ENCODE data around the gene ADARB2. TPM values are rescaled to one million over a fixed set of nuclear protein-coding genes. Genes with fewer than 3 reads are reported as not detected.
"Not testable (repeated sequence)": the region's sequence is repeated elsewhere in the genome, so short reads cannot be mapped to it uniquely, and the experiment has no call there.

The ADARB2 gene
- polyA plus RNA-seq, 1 of the 3 experiments (the other 2 are of a cell fraction) = not detected

GRCh38 chr10:1616701-1617100, 120.6 kb downstream of the ADARB2 start:
- H3K4me2 ChIP-seq; POLR2A ChIA-PET; H3F3A ChIP-seq (replicated peaks; ENCODE audit: insufficient read depth); CTCF ChIA-PET; H3K9me2 ChIP-seq; H3K9ac ChIP-seq; H3K36me3 ChIP-seq (replicated peaks in 1 of 2; ENCODE audit: control insufficient read depth in 1 of 2, insufficient read depth in 2 of 2, low read length in 1 of 2); H3K79me2 ChIP-seq (ENCODE audit: insufficient read depth); H2AFZ ChIP-seq (ENCODE audit: low read depth); H3K27ac ChIP-seq (ENCODE audit: low read depth in 2 of 2, low read length in 1 of 2); H4K20me1 ChIP-seq (ENCODE audit: insufficient read depth); H3K4me1 ChIP-seq (ENCODE audit: control insufficient read depth in 1 of 2, insufficient read depth in 2 of 2, low read depth in 1 of 2, low read length in 1 of 2); H3K4me3 ChIP-seq (ENCODE audit: low read depth in 2 of 2, low read length in 1 of 2); DNase-seq; H3K27me3 ChIP-seq (ENCODE audit: insufficient read depth): not testable (repeated sequence)
- H3K9me3 ChIP-seq = peaks cover 11% of the 10 kb centered on the region
- 0% methylated on average over 4 of the region's 9 CpGs for WGBS (ENCODE audit: low lambda C conversion rate)

GRCh38 chr10:1615186-1615954, 122.0 kb downstream of the ADARB2 start:
- Histone ChIP-seq H3F3A (replicated peaks; ENCODE audit: insufficient read depth) (no peaks in the 10 kb centered on the region), H3K4me3 (ENCODE audit: low read depth in 2 of 2, low read length in 1 of 2) (no peak overlapping the region), H3K36me3 (replicated peaks in 1 of 2; ENCODE audit: control insufficient read depth in 1 of 2, insufficient read depth in 2 of 2, low read length in 1 of 2) (no peaks in the 10 kb centered on the region), H3K27ac (ENCODE audit: low read depth in 2 of 2, low read length in 1 of 2) (no peak overlapping the region), H3K79me2 (ENCODE audit: insufficient read depth) (no peaks in the 10 kb centered on the region), H3K27me3 (ENCODE audit: insufficient read depth) (no peaks in the 10 kb centered on the region), H3K4me1 (ENCODE audit: control insufficient read depth in 1 of 2, insufficient read depth in 2 of 2, low read depth in 1 of 2, low read length in 1 of 2) (peaks cover 0 to 4% of the 10 kb centered on the region in 2 experiments; a peak in 2 of 4 replicates), H4K20me1 (ENCODE audit: insufficient read depth) (no peaks in the 10 kb centered on the region), H3K9me2 (no peaks in the 10 kb centered on the region), H3K9ac (no peak overlapping the region), H2AFZ (ENCODE audit: low read depth) (no peak overlapping the region), H3K4me2 (no peak overlapping the region), H3K9me3 (peaks cover 11% of the 10 kb centered on the region)
- DNase-seq = no peak
- no peak for TF ChIP-seq TCF12 (IDR thresholded peaks at IDR 0.05)
- no peak for TF ChIP-seq FOSL2 (IDR thresholded peaks at IDR 0.05; ENCODE audit: borderline replicate concordance, low read depth)
- TF ChIP-seq RCOR1 (IDR thresholded peaks at IDR 0.05; ENCODE audit: low read length) = no peak
- no peak for TF ChIP-seq MXI1 (IDR thresholded peaks at IDR 0.05; ENCODE audit: low read depth, low read length)
- TF ChIP-seq NFIC (IDR thresholded peaks at IDR 0.05; ENCODE audit: borderline replicate concordance) = no peak
- TF ChIP-seq FOXJ3 (CRISPR knock-in tag; IDR thresholded peaks at IDR 0.05) = no peak
- TF ChIP-seq REST (IDR thresholded peaks at IDR 0.05; ENCODE audit: low read depth, low read length) = no peak
- TF ChIP-seq POLR2AphosphoS5 (IDR thresholded peaks at IDR 0.05; ENCODE audit: low read depth, low read length) = no peak
- no peak for TF ChIP-seq SMC3 (IDR thresholded peaks at IDR 0.05; ENCODE audit: low read depth, low read length)
- no peak for TF ChIP-seq USF1 (IDR thresholded peaks at IDR 0.05; ENCODE audit: borderline replicate concordance, low read depth)
- TF ChIP-seq FOXM1 (IDR thresholded peaks at IDR 0.05; ENCODE audit: low read depth) = no peak
- TF ChIP-seq CTCF (IDR thresholded peaks at IDR 0.05) = no peak
- no peak for TF ChIP-seq TEAD4 (IDR thresholded peaks at IDR 0.05; ENCODE audit: borderline replicate concordance, insufficient read depth)
- TF ChIP-seq NRF1 (IDR thresholded peaks at IDR 0.05; ENCODE audit: low read depth, low read length) = no peak
- no peak for TF ChIP-seq GATA2 (CRISPR knock-in tag; IDR thresholded peaks at IDR 0.05)
- no peak for TF ChIP-seq ELF1 (IDR thresholded peaks at IDR 0.05)
- no peak for TF ChIP-seq SIN3A (IDR thresholded peaks at IDR 0.05; ENCODE audit: borderline replicate concordance, low read depth, low read length)
- CTCF ChIA-PET = no interaction called here
- POLR2A ChIA-PET = no interaction called here
- WGBS (ENCODE audit: low lambda C conversion rate) = 23% methylated on average over 10 of the region's 12 CpGs
